ENCODE results near the gene G6PC3.
"Not testable (repeated sequence)": the region's sequence is repeated elsewhere in the genome, so short reads cannot be mapped to it uniquely, and the experiment has no call there.

The G6PC3 gene

GRCh38 chr17:44084921-44085320 lies 14.4 kb downstream of the G6PC3 start:
- DNase-seq = no peak

- no peak for DNase-seq
Measured at GRCh38 chr17:44085908-44086307, 15.4 kb downstream of the G6PC3 start.

GRCh38 chr17:44086364-44087311 lies 16.1 kb downstream of the G6PC3 start:
- DNase-seq = no peak

- DNase-seq = no peak
Measured at GRCh38 chr17:44087319-44087718, 16.8 kb downstream of the G6PC3 start.

GRCh38 chr17:44088254-44088653 lies 17.7 kb downstream of the G6PC3 start:
- DNase-seq = no peak

GRCh38 chr17:44091200-44091997 lies 20.9 kb downstream of the G6PC3 start:
- no peak for DNase-seq

- no peak for DNase-seq
Measured at GRCh38 chr17:44092051-44092450, 21.5 kb downstream of the G6PC3 start.

GRCh38 chr17:44093231-44093900 lies 22.8 kb downstream of the G6PC3 start:
- no peak for DNase-seq

GRCh38 chr17:44094701-44095387 lies 24.3 kb downstream of the G6PC3 start:
- DNase-seq = no peak

GRCh38 chr17:44095388-44095646 lies 24.8 kb downstream of the G6PC3 start:
- no peak for DNase-seq

- peak; percentile 89 for DNase-seq
Measured at GRCh38 chr17:44095647-44096496, 25.3 kb downstream of the G6PC3 start.

- DNase-seq = no peak
Measured at GRCh38 chr17:44097110-44097958, 26.8 kb downstream of the G6PC3 start.

GRCh38 chr17:44101858-44102257 lies 31.3 kb downstream of the G6PC3 start:
- DNase-seq = not testable (repeated sequence)

- DNase-seq = no peak
Measured at GRCh38 chr17:44102849-44103622, 32.5 kb downstream of the G6PC3 start.

GRCh38 chr17:44105483-44105882 lies 34.9 kb downstream of the G6PC3 start:
- no peak for DNase-seq

- DNase-seq = no peak
Measured at GRCh38 chr17:44105941-44106340, 35.4 kb downstream of the G6PC3 start.

- no peak for DNase-seq
Measured at GRCh38 chr17:44106801-44107200, 36.3 kb downstream of the G6PC3 start.

- no peak for DNase-seq
Measured at GRCh38 chr17:44108440-44109311, 38.1 kb downstream of the G6PC3 start.

GRCh38 chr17:44109312-44109630 lies 38.7 kb downstream of the G6PC3 start:
- no peak for DNase-seq

Data from right forelimb (tissue), 1 donor.